Myometrial cell (primary cell): Measurements from ENCODE around the gene UBAP2. TPM values are rescaled to one million over a fixed set of nuclear protein-coding genes. Genes with fewer than 3 reads are reported as not detected.

Source experiments
- total RNA-seq: library from RNA; depleted of rRNA; stranded (reverse); fragments of >200 nt; gene quantifications from 2 replicates; pipeline ENCODE4 v1.2.3, GENCODE V29; 2015

UBAP2 gene, protein sequence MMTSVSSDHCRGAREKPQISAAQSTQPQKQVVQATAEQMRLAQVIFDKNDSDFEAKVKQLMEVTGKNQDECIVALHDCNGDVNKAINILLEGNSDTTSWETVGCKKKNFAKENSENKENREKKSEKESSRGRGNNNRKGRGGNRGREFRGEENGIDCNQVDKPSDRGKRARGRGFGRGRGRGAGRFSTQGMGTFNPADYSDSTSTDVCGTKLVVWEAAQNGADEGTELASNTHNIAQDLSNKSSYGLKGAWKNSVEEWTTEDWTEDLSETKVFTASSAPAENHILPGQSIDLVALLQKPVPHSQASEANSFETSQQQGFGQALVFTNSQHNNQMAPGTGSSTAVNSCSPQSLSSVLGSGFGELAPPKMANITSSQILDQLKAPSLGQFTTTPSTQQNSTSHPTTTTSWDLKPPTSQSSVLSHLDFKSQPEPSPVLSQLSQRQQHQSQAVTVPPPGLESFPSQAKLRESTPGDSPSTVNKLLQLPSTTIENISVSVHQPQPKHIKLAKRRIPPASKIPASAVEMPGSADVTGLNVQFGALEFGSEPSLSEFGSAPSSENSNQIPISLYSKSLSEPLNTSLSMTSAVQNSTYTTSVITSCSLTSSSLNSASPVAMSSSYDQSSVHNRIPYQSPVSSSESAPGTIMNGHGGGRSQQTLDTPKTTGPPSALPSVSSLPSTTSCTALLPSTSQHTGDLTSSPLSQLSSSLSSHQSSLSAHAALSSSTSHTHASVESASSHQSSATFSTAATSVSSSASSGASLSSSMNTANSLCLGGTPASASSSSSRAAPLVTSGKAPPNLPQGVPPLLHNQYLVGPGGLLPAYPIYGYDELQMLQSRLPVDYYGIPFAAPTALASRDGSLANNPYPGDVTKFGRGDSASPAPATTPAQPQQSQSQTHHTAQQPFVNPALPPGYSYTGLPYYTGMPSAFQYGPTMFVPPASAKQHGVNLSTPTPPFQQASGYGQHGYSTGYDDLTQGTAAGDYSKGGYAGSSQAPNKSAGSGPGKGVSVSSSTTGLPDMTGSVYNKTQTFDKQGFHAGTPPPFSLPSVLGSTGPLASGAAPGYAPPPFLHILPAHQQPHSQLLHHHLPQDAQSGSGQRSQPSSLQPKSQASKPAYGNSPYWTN
- total RNA-seq, result 14.7 and 21.0 TPM in 2 replicates

GRCh38 chr9:34048727-34049629 lies at the start of gene UBAP2:
Gene UBAP2 (minus strand): TSS chr9:34048887. CDS start chr9:34017148, 31,739 bp downstream.

Other genes starting within 250 kb of the UBAP2 start
- gene UBE2R2, start 231.7 kb downstream of the UBAP2 start, total RNA-seq, result 18.7 and 23.4 TPM in 2 replicates
- gene DCAF12, start 77.8 kb upstream of the UBAP2 start, total RNA-seq, result 15.4 and 23.6 TPM in 2 replicates
- 40.1 and 42.7 TPM in 2 replicates for gene UBAP1, start 130.2 kb upstream of the UBAP2 start, total RNA-seq